SK-N-SH treated with all-trans-retinoic acid at 6 μM for 48 hours (cell line): ENCODE measurements around the gene SOX1.

Source experiments
- ATAC-seq: fragments of 200-7000 bp; cut with Tn5 transposase; 3 replicates; pipeline ENCODE4 v1.9.1; 2020; ENCODE audit warnings: mild to moderate bottlenecking, moderate library complexity
- ARNTL ChIP-seq: fragments of 450-650 bp; formaldehyde crosslinking; IDR thresholded peaks from 2 replicates; pipeline ENCODE4 v1.5.0; 2020; ENCODE audit warnings: low read depth, mild to moderate bottlenecking, moderate library complexity, borderline replicate concordance
- CSDC2 ChIP-seq: fragments of 250-450 bp; sonication (Bioruptor Pico); IDR thresholded peaks from 2 replicates; pipeline ENCODE4 v1.5.0; 2020; ENCODE audit warnings: mild to moderate bottlenecking, moderate library complexity
- GLIS3 ChIP-seq: fragments of 250-450 bp; sonication (Bioruptor Pico); IDR thresholded peaks from 2 replicates; pipeline ENCODE4 v1.5.0; 2020; ENCODE audit warnings: mild to moderate bottlenecking, moderate library complexity
- RARB ChIP-seq: fragments of 250-450 bp; sonication (Bioruptor Pico); IDR thresholded peaks from 2 replicates; pipeline ENCODE4 v1.8.0; 2021; ENCODE audit warnings: mild to moderate bottlenecking, moderate library complexity
- TCF4 ChIP-seq: fragments of 250-450 bp; sonication (Bioruptor Pico); IDR thresholded peaks from 2 replicates; pipeline ENCODE4 v1.8.0; 2021; ENCODE audit warnings: mild to moderate bottlenecking, moderate library complexity, borderline replicate concordance
- ZC3H10 ChIP-seq: fragments of 250-450 bp; sonication (Bioruptor Pico); IDR thresholded peaks from 2 replicates; pipeline ENCODE4 v1.5.1; 2021; ENCODE audit warnings: mild to moderate bottlenecking, moderate library complexity
- ZFP3 ChIP-seq: fragments of 250-450 bp; sonication (Bioruptor Pico); IDR thresholded peaks from 2 replicates; pipeline ENCODE4 v1.5.0; 2020; ENCODE audit warnings: mild to moderate bottlenecking, moderate library complexity
- ZNF70 ChIP-seq: fragments of 450-650 bp; formaldehyde crosslinking; IDR thresholded peaks from 2 replicates; pipeline ENCODE4 v1.5.0; 2020; ENCODE audit warnings: mild to moderate bottlenecking, moderate library complexity
- TF ChIP-seq, protein P1 (sequence below): fragments of 250-450 bp; sonication (Bioruptor Pico); IDR thresholded peaks from 2 replicates; pipeline ENCODE4 v1.5.0; 2020; ENCODE audit warnings: mild to moderate bottlenecking, moderate library complexity
- TF ChIP-seq, protein P2 (sequence below): fragments of 250-450 bp; sonication (Bioruptor Pico); IDR thresholded peaks from 2 replicates; pipeline ENCODE4 v1.8.0; 2020; ENCODE audit warnings: mild to moderate bottlenecking, moderate library complexity, borderline replicate concordance
- TF ChIP-seq, protein P3 (sequence below): fragments of 250-450 bp; sonication (Bioruptor Pico); IDR thresholded peaks from 2 replicates; pipeline ENCODE4 v1.8.0; 2021; ENCODE audit warnings: low read depth, mild to moderate bottlenecking, moderate library complexity, borderline replicate concordance

The SOX1 gene

GRCh38 chr13:112067871-112068539 lies 1.1 kb downstream of the SOX1 start:
- ATAC-seq, result no peak
- TF ChIP-seq, protein P1, sequence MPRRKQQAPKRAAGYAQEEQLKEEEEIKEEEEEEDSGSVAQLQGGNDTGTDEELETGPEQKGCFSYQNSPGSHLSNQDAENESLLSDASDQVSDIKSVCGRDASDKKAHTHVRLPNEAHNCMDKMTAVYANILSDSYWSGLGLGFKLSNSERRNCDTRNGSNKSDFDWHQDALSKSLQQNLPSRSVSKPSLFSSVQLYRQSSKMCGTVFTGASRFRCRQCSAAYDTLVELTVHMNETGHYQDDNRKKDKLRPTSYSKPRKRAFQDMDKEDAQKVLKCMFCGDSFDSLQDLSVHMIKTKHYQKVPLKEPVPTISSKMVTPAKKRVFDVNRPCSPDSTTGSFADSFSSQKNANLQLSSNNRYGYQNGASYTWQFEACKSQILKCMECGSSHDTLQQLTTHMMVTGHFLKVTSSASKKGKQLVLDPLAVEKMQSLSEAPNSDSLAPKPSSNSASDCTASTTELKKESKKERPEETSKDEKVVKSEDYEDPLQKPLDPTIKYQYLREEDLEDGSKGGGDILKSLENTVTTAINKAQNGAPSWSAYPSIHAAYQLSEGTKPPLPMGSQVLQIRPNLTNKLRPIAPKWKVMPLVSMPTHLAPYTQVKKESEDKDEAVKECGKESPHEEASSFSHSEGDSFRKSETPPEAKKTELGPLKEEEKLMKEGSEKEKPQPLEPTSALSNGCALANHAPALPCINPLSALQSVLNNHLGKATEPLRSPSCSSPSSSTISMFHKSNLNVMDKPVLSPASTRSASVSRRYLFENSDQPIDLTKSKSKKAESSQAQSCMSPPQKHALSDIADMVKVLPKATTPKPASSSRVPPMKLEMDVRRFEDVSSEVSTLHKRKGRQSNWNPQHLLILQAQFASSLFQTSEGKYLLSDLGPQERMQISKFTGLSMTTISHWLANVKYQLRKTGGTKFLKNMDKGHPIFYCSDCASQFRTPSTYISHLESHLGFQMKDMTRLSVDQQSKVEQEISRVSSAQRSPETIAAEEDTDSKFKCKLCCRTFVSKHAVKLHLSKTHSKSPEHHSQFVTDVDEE (CRISPR knock-in tag), result no peak
- no peak for TF ChIP-seq ZFP3 (CRISPR knock-in tag)

DNA sequence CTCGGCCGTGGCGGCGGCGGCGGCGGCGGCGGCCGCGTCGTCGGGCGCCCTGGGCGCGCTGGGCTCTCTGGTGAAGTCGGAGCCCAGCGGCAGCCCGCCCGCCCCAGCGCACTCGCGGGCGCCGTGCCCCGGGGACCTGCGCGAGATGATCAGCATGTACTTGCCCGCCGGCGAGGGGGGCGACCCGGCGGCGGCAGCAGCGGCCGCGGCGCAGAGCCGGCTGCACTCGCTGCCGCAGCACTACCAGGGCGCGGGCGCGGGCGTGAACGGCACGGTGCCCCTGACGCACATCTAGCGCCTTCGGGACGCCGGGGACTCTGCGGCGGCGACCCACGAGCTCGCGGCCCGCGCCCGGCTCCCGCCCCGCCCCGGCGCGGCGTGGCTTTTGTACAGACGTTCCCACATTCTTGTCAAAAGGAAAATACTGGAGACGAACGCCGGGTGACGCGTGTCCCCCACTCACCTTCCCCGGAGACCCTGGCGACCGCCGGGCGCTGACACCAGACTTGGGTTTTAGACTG lies 1.7 kb downstream of the SOX1 start:
- TF ChIP-seq, protein P2, sequence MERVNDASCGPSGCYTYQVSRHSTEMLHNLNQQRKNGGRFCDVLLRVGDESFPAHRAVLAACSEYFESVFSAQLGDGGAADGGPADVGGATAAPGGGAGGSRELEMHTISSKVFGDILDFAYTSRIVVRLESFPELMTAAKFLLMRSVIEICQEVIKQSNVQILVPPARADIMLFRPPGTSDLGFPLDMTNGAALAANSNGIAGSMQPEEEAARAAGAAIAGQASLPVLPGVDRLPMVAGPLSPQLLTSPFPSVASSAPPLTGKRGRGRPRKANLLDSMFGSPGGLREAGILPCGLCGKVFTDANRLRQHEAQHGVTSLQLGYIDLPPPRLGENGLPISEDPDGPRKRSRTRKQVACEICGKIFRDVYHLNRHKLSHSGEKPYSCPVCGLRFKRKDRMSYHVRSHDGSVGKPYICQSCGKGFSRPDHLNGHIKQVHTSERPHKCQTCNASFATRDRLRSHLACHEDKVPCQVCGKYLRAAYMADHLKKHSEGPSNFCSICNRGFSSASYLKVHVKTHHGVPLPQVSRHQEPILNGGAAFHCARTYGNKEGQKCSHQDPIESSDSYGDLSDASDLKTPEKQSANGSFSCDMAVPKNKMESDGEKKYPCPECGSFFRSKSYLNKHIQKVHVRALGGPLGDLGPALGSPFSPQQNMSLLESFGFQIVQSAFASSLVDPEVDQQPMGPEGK, result no peak
- TF ChIP-seq ZFP3 (CRISPR knock-in tag), result no peak
- no peak for TF ChIP-seq TCF4
- TF ChIP-seq, protein P3, sequence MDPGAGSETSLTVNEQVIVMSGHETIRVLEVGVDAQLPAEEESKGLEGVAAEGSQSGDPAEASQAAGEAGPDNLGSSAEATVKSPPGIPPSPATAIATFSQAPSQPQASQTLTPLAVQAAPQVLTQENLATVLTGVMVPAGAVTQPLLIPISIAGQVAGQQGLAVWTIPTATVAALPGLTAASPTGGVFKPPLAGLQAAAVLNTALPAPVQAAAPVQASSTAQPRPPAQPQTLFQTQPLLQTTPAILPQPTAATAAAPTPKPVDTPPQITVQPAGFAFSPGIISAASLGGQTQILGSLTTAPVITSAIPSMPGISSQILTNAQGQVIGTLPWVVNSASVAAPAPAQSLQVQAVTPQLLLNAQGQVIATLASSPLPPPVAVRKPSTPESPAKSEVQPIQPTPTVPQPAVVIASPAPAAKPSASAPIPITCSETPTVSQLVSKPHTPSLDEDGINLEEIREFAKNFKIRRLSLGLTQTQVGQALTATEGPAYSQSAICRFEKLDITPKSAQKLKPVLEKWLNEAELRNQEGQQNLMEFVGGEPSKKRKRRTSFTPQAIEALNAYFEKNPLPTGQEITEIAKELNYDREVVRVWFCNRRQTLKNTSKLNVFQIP (CRISPR knock-in tag), result no peak
- TF ChIP-seq, protein P1 (CRISPR knock-in tag), result no peak
- no peak for TF ChIP-seq CSDC2
- no peak for TF ChIP-seq GLIS3 (CRISPR knock-in tag)
- TF ChIP-seq RARB (CRISPR knock-in tag), result no peak
- TF ChIP-seq, all 23 proteins: peak for 0

GRCh38 chr13:112069061-112069844 lies 2.3 kb downstream of the SOX1 start:
- ATAC-seq, result no peak
- TF ChIP-seq GLIS3 (CRISPR knock-in tag), result no peak
- TF ChIP-seq, protein P3 (CRISPR knock-in tag), result no peak
- TF ChIP-seq ZNF70 (CRISPR knock-in tag), result no peak
- TF ChIP-seq CSDC2, result no peak
- TF ChIP-seq ZC3H10, result no peak
- TF ChIP-seq, protein P1 (CRISPR knock-in tag), result no peak
- TF ChIP-seq ARNTL (CRISPR knock-in tag), result no peak

More for the DNA sequence above, 1.7 kb downstream of the SOX1 start:
- no peak for ATAC-seq
